Measurements from ENCODE around the gene THNSL1. TPM values are rescaled to one million over a fixed set of nuclear protein-coding genes. Genes with fewer than 3 reads are reported as not detected.

THNSL1 gene
- total and polyA plus RNA-seq, 2 of the 8 experiments (the other 6 are each of a cell fraction or from before 2014, with no cell fraction given) = 1.4 to 3.1 TPM

- Histone ChIP-seq H3K27ac (ENCODE audit: low read depth, low read length) (no peak overlapping the region), H4K91ac (replicated peaks; ENCODE audit: insufficient read length, low read length) (no peak overlapping the region), H3K14ac (ENCODE audit: insufficient read length) (no peak overlapping the region), H2BK5ac (ENCODE audit: low read depth, low read length) (no peak overlapping the region), H3K79me2 (ENCODE audit: control insufficient read depth in 1 of 2, insufficient read depth in 2 of 2, low read length in 2 of 2) (no peaks in the 10 kb centered on the region), H2AK5ac (ENCODE audit: low read depth, low read length) (no peak overlapping the region), H3K79me1 (ENCODE audit: low read depth, low read length) (no peaks in the 10 kb centered on the region), H3K4ac (replicated peaks; ENCODE audit: insufficient read length, low read depth, low read length) (no peak overlapping the region), H3K4me2 (ENCODE audit: insufficient read depth in 1 of 2, low read depth in 2 of 2, low read length in 2 of 2) (no peak overlapping the region), H2AFZ (ENCODE audit: low read length) (no peak overlapping the region), H2BK120ac (replicated peaks; ENCODE audit: low read depth, low read length) (no peak overlapping the region), H3K4me3 (ENCODE audit: extremely low read depth in 1 of 4, insufficient read depth in 2 of 4, low read depth in 3 of 4, low read length in 4 of 4) (no peak overlapping the region), H3K4me1 (replicated peaks in 1 of 4; ENCODE audit: control insufficient read depth in 3 of 4, insufficient read depth in 4 of 4, low read length in 3 of 4) (no peaks in the 10 kb centered on the region), H3K36me3 (ENCODE audit: control insufficient read depth in 2 of 4, insufficient read depth in 4 of 4, low read length in 3 of 4) (no peaks in the 10 kb centered on the region), H3K9ac (replicated peaks in 1 of 4; ENCODE audit: extremely low read depth in 1 of 4, low read depth in 3 of 4, low read length in 3 of 4) (no peak overlapping the region), H4K20me1 (replicated peaks in 1 of 2; ENCODE audit: control insufficient read depth in 1 of 2, insufficient read depth in 2 of 2, low read length in 2 of 2) (no peaks in the 10 kb centered on the region), H2BK12ac (ENCODE audit: low read depth, low read length) (no peak overlapping the region), H2BK15ac (ENCODE audit: low read length) (no peak overlapping the region), H4K8ac (ENCODE audit: extremely low read depth, insufficient read depth, low read length) (no peak overlapping the region), H3K56ac (replicated peaks; ENCODE audit: insufficient read length, low read depth, low read length) (no peak overlapping the region), H3K23me2 (ENCODE audit: low read depth, low read length) (no peaks in the 10 kb centered on the region; the same call in 1 of the 2 replicates), H2BK20ac (ENCODE audit: low read length) (no peak overlapping the region), H4K5ac (ENCODE audit: insufficient read length, low read depth, low read length) (no peak overlapping the region), H3K9me3 (ENCODE audit: insufficient read depth in 2 of 2, low read depth in 1 of 2, low read length in 1 of 2) (no peaks in the 10 kb centered on the region), H3K27me3 (replicated peaks in 1 of 4; ENCODE audit: control insufficient read depth in 3 of 4, extremely low read depth in 1 of 4, insufficient read depth in 3 of 4, low read length in 3 of 4) (peaks cover 0 to 3% (median under 1%) of the 10 kb centered on the region in 4 experiments; a peak in 1 of 7 replicates), H3K23ac (ENCODE audit: insufficient read length) (no peak overlapping the region), H3K18ac (ENCODE audit: extremely low read depth, low read length) (no peak overlapping the region)
- DNase-seq (ENCODE audit: low read depth in 1 of 2, low spot score in 2 of 2) (no peak), FAIRE-seq (no peak)
- CTCF ChIA-PET (ENCODE audit: partially characterized antibody) = interaction anchor here (1.1 to 1.2 kb wide), 2 partner anchors 20 to 166 kb away, joined by 3 read pairs; no protein-coding TSS in a partner anchor
- TF ChIP-seq TBP (IDR thresholded peaks at IDR 0.05; ENCODE audit: low read depth, low read length) = no peak
- no peak for TF ChIP-seq PHF8 (conservative IDR thresholded peaks at IDR 0.05; ENCODE audit: low read depth, low read length)
- POLR2A ChIA-PET (ENCODE audit: partially characterized antibody) = no interaction called here
- WGBS, 2 experiments (ENCODE audit: extremely low coverage in 1 of 2, insufficient coverage in 1 of 2, insufficient read length in 1 of 2, insufficient replicate concordance in 2 of 2, low coverage in 1 of 2, low lambda C conversion rate in 2 of 2, missing lambda C conversion rate in 1 of 2) = 92% methylated on average over 7 of the region's 7 CpGs; no CpG with 5 or more reads in 1 of the 2 experiments
These were observed 44.7 kb downstream of the THNSL1 start for GRCh38 chr10:25061125-25061524.
